NCI-H2196 treated with DMSO at 0.1 percent for 48 hours (cell line): ENCODE data around the gene B9D1.
"Not testable (repeated sequence)": the region's sequence is repeated elsewhere in the genome, so short reads cannot be mapped to it uniquely, and the experiment has no call there.

ENCODE experiments used
- DNase-seq: peaks from one replicate; lab custom pipeline; 2025; ENCODE audit not compliant: unreplicated experiment; lab: John Stamatoyannopoulos, UW

B9D1 gene

GRCh38 chr17:19361326-19361725 lies 1.2 kb downstream of the B9D1 start:
- DNase-seq = no peak

DNA sequence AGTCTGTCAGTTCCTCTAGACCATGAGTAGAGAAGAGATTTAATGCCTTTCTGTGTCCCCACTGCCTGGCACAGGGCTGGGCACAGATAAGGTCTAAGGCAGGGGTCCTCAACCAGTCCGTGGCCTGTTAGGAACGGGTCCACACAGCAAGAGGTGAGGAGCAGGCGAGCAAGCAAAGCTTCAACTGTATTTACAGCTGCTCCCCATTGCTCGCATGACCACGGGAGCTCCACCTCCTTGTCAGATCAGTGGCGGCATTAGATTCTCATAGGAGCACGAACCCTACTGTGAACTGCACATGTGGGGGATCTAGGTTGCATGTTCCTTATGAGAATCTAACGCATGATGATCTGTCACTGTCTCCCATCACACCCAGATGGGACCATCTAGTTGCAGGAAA lies 1.8 kb downstream of the B9D1 start:
- no peak for DNase-seq

DNA sequence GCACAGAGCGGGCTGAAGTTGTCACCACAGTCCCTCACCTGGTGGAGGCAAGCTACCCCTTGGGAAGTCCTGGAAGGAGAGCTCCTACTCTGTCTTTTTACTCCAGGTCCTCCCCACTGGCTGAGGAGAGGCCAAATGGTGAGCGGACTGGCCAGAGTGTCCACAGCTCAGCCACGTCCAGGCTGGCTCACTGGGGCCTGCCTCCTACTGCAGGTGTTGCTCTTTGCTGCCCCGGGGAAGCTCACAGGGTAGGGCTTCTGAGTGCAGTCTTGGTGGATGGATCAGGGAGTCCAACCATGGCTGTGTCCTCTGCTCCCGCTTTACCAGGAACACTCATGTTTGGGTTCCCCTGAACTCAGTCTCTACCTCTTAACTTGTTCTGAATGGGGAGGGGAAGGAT lies 2.7 kb downstream of the B9D1 start:
- DNase-seq = no peak

DNA sequence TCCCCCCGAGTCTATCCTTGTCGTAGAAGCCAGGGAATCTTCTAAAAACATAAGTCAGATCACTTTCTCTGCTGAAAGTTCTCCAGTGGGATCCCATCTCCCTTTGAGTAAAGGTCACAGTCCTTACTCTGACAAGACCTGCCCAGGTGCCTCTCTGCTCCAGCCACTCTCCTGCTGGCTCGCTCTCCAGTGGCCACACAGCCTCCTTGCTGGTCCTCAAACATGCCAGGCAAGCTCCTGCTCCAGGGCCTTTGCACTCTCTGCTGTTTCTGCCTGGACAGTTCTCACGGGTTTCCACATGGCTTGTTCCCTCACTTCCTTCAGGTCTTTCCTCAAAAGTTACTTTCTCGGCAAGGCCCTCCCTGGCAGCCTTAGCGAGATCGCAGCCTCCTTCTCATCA lies 3.4 kb downstream of the B9D1 start:
- DNase-seq = no peak

- no peak for DNase-seq
Measured at GRCh38 chr17:19357761-19358160, 4.8 kb downstream of the B9D1 start.

GRCh38 chr17:19357351-19357750 lies 5.2 kb downstream of the B9D1 start:
- no peak for DNase-seq

DNA sequence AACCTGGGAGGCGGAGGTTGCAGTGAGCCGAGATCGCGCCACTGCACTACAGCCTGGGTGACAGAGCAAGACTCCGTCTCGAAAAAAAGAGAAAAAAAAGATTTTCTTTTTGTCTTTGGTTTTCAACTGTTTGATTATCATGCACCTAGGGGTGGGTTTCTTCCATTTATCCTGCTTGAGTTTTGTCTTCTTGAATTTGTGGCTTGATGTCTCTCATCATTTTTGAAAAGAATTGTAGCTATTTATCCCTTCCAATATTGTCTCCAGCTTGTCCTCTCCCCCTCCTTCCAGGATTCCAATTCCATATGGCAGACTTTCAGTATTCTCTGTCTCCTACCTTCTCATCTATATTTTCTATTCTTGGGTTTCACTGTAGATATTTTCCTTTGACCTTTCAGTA lies 7.8 kb downstream of the B9D1 start:
- no peak for DNase-seq

GRCh38 chr17:19353401-19353800 lies 9.1 kb downstream of the B9D1 start:
- DNase-seq = not testable (repeated sequence)

DNA sequence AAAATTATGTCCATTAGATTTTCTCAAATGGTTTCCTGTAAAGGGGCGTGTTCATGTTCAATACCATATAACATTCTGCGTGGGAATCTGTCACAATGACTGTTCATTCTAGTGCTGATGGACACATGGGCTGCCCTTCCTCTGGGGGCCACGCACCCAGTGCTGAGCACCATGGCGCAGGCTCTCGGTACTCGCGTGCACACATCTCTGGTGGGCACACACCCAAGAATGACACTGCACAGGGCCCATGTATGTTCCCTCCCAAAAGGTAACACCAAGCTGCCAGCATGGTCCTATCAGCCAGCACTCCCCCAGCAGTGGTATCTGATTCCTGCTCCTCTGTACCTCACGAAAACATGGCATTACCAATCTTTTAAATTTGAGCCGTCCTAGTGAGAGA lies 13.7 kb downstream of the B9D1 start:
- DNase-seq = no peak

DNA sequence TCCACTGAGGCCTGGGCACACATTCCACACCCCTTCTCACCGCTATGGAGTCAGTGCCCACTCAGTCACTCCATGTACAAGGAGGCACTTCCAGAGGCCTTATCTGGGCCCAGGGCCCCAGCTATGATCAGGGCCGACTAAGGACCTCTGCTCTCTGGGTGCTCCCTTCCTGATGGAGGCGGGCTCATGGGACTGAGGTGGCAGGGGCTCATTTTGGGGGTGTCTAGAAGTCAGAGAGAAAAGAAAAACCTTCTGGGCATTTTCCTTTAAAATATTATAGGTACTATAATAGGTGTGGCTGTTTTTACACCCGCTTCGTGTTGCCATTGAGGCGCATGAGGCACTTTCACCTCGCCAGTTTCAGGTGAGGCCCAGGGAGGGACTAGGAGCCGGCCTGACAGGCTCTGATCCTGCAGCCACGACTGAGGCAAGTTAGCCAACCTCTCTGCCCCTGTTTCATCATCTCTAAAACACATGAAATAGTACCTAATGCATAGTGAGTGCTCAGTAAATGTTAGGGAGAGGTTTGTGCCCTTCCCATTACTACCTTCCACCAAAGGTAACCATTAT lies 14.4 kb downstream of the B9D1 start:
- no peak for DNase-seq

DNA sequence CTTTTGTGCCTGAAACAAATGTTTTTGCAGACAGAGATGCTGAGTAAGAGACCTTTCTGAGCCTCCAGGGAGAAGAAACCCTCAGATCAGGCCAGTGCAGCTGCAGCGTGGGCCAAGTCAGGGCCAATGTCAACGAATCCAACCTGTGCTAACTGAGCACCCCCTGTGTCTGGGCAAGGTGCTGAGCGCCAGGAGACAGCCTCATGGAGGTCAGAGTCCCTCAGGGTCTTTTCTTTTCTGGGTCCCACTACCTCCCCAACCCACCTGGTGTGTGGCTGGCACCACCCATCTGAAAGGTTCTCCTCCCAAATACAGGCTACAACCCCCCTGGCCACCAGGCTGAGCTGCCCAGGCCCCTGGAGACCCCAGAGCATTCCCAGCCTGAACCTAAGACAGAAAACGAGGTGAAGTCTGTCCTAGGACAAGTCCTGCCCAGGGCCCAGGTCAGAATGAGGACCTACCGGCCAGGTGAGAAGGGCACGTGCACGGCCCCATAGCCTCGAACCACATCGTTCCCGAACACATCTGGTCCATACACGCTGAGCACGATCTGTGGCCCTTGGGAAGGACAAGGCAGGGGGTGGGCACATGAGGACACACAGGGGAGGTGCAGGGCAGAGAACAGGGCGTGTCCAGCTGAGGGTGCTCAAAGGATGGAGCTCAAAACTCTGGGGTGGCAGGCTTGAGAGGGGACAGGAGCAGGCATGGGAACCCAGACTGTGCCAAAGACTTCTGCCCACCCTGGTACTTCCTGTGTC lies 15.0 kb downstream of the B9D1 start:
- DNase-seq = no peak

DNA sequence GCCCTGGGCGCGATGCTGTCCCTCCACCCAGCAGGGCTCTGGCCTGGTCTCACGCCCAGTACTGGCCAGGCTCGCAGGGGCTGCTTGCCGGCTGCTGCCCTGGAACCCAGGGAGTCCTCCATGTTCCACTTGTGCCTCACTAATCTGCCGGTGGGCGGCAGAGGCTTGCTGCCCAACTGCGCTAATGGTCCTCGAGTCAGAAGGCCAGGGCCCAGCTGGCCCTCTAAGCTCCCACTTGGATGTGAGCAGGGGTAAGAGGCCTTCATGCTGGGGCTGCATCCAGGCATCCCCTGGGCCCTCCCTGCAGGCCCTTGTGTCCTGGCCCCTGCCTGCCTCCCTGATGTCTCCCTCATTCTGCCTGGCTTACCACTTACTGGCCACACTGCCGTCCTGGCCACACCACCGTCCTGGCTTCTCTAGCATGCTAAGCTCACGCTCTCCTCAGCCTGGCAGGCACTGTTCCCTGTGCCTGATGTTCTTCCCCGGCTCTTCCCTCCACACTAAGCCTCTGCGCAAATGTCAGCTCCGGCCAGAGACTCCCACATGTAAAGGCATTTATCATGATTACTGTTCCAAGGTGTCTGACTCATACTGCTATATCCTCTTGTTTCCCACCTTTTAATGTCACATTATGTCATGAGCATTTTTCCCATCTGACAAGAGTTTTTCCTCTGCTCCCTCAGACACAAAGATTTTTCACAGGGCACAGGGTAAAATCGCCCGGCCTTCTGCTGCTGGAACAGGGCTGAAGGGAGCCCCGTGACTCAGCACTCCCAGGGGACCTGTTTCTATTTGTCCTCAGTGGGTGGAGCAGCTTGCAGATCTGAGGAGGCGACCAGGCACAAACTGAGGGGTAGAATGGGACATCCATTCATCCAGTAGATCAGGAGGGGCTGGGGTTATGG lies 15.9 kb downstream of the B9D1 start:
- DNase-seq = no peak

DNA sequence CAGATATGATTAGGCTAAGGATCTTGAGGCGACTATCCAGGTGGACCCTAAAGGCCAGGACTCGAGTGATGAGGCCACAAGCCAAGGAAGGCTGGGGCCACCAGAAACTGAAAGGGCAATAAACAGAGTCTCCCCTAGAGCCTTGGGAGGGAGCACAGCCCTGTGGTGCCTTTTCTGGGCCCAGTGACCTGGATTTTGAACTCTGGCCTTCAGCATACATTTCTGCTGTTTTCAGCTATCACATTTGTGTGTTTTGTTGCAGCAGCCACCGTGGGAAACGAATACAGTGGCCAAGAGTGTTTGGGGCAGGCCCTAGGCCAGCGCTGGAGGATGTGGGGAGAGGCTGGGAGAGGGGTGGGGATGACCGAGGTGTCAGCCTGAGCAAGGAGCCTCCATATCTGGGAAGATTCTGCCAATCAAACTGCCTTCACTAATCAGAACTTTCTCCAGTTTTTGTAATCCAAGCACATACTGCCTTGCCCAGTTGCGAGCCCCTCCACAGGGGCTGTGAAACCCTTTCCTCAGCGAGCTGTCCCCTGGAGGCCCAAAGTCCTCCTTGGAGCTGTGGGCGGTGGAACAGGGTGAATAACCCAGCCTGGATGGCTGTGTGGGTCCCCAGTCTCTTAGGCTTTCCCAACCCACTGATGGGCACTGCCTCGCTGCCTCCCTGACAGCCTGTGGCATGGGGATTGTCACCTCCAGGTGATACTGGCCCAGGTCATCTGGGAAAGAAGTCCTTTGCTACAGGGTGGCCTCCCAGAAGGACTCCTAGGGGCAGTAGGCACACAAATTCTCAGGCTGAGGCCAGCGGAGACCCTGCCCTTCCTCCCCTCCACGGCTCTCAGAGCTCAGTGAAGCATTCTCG lies 16.8 kb downstream of the B9D1 start:
- no peak for DNase-seq

DNA sequence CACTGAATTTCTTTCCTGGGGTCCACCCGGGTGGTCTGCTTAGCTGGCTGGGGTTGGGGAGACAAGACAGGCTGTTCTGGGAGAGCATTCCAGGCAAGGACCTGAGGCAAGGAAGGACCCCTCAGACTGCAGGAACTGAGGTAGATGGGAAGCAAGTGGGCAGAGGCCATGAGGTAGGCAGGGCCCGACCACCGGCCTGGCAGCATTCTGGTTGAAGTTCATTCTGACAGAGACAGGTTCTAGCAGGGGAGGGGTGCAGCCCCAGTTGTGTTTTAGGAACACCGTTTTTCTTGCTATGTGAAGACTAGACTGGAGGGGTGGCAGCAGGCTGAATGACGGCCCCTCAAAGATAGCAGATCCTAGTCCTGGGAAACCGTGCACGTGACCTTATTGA lies 17.5 kb downstream of the B9D1 start:
- DNase-seq = no peak

- no peak for DNase-seq
Measured at GRCh38 chr17:19344311-19345066, 18.0 kb downstream of the B9D1 start.

GRCh38 chr17:19343671-19344151 lies 18.8 kb downstream of the B9D1 start:
- DNase-seq = no peak

- DNase-seq = no peak
Measured at GRCh38 chr17:19343256-19343630, 19.3 kb downstream of the B9D1 start.

- no peak for DNase-seq
Measured at GRCh38 chr17:19342611-19343255, 19.8 kb downstream of the B9D1 start.
